Measurements from ENCODE around the gene OSGEP. TPM values are rescaled to one million over a fixed set of nuclear protein-coding genes. Genes with fewer than 3 reads are reported as not detected.

Gene OSGEP
- total and polyA plus RNA-seq, 2 of the 13 experiments (the other 11 are each of a cell fraction or from before 2014, with no cell fraction given): 39.7 to 41.1 TPM

DNA sequence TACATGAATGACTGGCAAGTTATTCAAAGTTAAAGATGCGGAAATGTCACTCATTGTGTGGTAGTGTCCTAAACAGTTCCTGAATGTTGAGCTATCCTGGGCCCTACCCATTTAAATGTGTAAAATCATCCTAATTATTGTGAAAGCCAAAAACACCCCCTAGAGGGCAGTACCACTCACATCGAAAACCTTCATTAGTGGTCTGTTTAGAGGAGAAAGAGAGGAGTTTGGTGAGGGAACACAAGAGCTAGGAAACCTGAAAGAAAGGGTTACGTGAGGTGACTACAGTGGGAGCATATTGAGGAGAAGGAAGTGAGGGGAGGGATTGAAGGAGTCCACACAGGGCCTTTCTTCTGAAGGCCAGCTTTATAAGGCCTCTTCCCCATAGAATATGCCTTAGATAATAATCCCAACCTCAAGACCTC lies 38.8 kb downstream of the OSGEP start (continued):
- TF ChIP-seq MTA1 (CRISPR knock-in tag; IDR thresholded peaks at IDR 0.05; ENCODE audit: borderline replicate concordance) (no peak), PLRG1 (conservative IDR thresholded peaks at IDR 0.05) (no peak), CEBPB (IDR thresholded peaks at IDR 0.05; ENCODE audit: borderline replicate concordance, low read depth, low read length) (0 out of 2 replicates have a peak, but pooled peaks have one; percentile 27), ZNF24 (IDR thresholded peaks at IDR 0.05) (no peak), ZNF724P (CRISPR knock-in tag; IDR thresholded peaks at IDR 0.05; ENCODE audit: borderline replicate concordance) (no peak), SIX1 (CRISPR knock-in tag; IDR thresholded peaks at IDR 0.05; ENCODE audit: borderline replicate concordance) (no peak), KLF16 (CRISPR knock-in tag; IDR thresholded peaks at IDR 0.05) (0 out of 4 replicates have a peak, but pooled peaks of 1 of the 2 experiments have one; percentile 55), SNAI1 (CRISPR knock-in tag; IDR thresholded peaks at IDR 0.05; ENCODE audit: borderline replicate concordance) (no peak), YY1 (IDR thresholded peaks at IDR 0.05; ENCODE audit: insufficient read depth, insufficient replicate concordance, low read depth, low read length) (no peak), ZNF138 (CRISPR knock-in tag; IDR thresholded peaks at IDR 0.05; ENCODE audit: low read depth) (no peak)
- TF ChIP-seq, protein P1, sequence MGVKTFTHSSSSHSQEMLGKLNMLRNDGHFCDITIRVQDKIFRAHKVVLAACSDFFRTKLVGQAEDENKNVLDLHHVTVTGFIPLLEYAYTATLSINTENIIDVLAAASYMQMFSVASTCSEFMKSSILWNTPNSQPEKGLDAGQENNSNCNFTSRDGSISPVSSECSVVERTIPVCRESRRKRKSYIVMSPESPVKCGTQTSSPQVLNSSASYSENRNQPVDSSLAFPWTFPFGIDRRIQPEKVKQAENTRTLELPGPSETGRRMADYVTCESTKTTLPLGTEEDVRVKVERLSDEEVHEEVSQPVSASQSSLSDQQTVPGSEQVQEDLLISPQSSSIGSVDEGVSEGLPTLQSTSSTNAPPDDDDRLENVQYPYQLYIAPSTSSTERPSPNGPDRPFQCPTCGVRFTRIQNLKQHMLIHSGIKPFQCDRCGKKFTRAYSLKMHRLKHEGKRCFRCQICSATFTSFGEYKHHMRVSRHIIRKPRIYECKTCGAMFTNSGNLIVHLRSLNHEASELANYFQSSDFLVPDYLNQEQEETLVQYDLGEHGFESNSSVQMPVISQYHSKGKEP (CRISPR knock-in tag; IDR thresholded peaks at IDR 0.05): no peak
- TF ChIP-seq, protein P2, sequence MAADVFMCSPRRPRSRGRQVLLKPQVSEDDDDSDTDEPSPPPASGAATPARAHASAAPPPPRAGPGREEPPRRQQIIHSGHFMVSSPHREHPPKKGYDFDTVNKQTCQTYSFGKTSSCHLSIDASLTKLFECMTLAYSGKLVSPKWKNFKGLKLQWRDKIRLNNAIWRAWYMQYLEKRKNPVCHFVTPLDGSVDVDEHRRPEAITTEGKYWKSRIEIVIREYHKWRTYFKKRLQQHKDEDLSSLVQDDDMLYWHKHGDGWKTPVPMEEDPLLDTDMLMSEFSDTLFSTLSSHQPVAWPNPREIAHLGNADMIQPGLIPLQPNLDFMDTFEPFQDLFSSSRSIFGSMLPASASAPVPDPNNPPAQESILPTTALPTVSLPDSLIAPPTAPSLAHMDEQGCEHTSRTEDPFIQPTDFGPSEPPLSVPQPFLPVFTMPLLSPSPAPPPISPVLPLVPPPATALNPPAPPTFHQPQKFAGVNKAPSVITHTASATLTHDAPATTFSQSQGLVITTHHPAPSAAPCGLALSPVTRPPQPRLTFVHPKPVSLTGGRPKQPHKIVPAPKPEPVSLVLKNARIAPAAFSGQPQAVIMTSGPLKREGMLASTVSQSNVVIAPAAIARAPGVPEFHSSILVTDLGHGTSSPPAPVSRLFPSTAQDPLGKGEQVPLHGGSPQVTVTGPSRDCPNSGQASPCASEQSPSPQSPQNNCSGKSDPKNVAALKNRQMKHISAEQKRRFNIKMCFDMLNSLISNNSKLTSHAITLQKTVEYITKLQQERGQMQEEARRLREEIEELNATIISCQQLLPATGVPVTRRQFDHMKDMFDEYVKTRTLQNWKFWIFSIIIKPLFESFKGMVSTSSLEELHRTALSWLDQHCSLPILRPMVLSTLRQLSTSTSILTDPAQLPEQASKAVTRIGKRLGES (CRISPR knock-in tag; IDR thresholded peaks at IDR 0.05; ENCODE audit: borderline replicate concordance): no peak
- TF ChIP-seq, protein P3, sequence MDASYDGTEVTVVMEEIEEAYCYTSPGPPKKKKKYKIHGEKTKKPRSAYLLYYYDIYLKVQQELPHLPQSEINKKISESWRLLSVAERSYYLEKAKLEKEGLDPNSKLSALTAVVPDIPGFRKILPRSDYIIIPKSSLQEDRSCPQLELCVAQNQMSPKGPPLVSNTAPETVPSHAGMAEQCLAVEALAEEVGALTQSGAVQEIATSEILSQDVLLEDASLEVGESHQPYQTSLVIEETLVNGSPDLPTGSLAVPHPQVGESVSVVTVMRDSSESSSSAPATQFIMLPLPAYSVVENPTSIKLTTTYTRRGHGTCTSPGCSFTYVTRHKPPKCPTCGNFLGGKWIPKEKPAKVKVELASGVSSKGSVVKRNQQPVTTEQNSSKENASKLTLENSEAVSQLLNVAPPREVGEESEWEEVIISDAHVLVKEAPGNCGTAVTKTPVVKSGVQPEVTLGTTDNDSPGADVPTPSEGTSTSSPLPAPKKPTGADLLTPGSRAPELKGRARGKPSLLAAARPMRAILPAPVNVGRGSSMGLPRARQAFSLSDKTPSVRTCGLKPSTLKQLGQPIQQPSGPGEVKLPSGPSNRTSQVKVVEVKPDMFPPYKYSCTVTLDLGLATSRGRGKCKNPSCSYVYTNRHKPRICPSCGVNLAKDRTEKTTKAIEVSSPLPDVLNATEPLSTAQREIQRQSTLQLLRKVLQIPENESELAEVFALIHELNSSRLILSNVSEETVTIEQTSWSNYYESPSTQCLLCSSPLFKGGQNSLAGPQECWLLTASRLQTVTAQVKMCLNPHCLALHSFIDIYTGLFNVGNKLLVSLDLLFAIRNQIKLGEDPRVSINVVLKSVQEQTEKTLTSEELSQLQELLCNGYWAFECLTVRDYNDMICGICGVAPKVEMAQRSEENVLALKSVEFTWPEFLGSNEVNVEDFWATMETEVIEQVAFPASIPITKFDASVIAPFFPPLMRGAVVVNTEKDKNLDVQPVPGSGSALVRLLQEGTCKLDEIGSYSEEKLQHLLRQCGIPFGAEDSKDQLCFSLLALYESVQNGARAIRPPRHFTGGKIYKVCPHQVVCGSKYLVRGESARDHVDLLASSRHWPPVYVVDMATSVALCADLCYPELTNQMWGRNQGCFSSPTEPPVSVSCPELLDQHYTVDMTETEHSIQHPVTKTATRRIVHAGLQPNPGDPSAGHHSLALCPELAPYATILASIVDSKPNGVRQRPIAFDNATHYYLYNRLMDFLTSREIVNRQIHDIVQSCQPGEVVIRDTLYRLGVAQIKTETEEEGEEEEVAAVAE (CRISPR knock-in tag; IDR thresholded peaks at IDR 0.05; ENCODE audit: borderline replicate concordance): no peak
- TF ChIP-seq, protein P4, sequence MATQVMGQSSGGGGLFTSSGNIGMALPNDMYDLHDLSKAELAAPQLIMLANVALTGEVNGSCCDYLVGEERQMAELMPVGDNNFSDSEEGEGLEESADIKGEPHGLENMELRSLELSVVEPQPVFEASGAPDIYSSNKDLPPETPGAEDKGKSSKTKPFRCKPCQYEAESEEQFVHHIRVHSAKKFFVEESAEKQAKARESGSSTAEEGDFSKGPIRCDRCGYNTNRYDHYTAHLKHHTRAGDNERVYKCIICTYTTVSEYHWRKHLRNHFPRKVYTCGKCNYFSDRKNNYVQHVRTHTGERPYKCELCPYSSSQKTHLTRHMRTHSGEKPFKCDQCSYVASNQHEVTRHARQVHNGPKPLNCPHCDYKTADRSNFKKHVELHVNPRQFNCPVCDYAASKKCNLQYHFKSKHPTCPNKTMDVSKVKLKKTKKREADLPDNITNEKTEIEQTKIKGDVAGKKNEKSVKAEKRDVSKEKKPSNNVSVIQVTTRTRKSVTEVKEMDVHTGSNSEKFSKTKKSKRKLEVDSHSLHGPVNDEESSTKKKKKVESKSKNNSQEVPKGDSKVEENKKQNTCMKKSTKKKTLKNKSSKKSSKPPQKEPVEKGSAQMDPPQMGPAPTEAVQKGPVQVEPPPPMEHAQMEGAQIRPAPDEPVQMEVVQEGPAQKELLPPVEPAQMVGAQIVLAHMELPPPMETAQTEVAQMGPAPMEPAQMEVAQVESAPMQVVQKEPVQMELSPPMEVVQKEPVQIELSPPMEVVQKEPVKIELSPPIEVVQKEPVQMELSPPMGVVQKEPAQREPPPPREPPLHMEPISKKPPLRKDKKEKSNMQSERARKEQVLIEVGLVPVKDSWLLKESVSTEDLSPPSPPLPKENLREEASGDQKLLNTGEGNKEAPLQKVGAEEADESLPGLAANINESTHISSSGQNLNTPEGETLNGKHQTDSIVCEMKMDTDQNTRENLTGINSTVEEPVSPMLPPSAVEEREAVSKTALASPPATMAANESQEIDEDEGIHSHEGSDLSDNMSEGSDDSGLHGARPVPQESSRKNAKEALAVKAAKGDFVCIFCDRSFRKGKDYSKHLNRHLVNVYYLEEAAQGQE (IDR thresholded peaks at IDR 0.05; ENCODE audit: borderline replicate concordance in 1 of 2, low read depth in 1 of 2, low read length in 2 of 2): no peak
- TF ChIP-seq, protein P5, sequence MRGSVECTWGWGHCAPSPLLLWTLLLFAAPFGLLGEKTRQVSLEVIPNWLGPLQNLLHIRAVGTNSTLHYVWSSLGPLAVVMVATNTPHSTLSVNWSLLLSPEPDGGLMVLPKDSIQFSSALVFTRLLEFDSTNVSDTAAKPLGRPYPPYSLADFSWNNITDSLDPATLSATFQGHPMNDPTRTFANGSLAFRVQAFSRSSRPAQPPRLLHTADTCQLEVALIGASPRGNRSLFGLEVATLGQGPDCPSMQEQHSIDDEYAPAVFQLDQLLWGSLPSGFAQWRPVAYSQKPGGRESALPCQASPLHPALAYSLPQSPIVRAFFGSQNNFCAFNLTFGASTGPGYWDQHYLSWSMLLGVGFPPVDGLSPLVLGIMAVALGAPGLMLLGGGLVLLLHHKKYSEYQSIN (CRISPR knock-in tag; IDR thresholded peaks at IDR 0.05; ENCODE audit: borderline replicate concordance): no peak
